Hepatocyte (in vitro differentiated cells): ENCODE data around the gene FASN.

Experiments
- CTCF ChIP-seq: fragments of 200-600 bp; sonication (generic); IDR thresholded peaks from 2 replicates; pipeline ENCODE4 v1.5.1; 2016; ENCODE audit warnings: antibody characterized with exemption, mild to moderate bottlenecking; ENCODE audit not compliant: poor library complexity
- EZH2 ChIP-seq: fragments of 200-600 bp; sonication (generic); IDR thresholded peaks from 2 replicates; pipeline ENCODE4 v1.6.1; 2016; ENCODE audit warnings: antibody characterized with exemption, mild to moderate bottlenecking, borderline replicate concordance

- TF ChIP-seq CTCF (no peak), EZH2 (no peak)
These were observed 45.3 kb upstream of the FASN start for GRCh38 chr17:82143333-82143732.
